GM12872 (cell line): ENCODE data around the gene KCNA10.

Experiments used
- TF ChIP-seq, protein P1 (sequence below): IDR thresholded peaks from 3 replicates; pipeline ENCODE4 v1.5.1; 2011; ENCODE audit warnings: low read depth, mild to moderate bottlenecking, low read length, moderate library complexity; ENCODE audit not compliant: insufficient read depth

Gene KCNA10

DNA sequence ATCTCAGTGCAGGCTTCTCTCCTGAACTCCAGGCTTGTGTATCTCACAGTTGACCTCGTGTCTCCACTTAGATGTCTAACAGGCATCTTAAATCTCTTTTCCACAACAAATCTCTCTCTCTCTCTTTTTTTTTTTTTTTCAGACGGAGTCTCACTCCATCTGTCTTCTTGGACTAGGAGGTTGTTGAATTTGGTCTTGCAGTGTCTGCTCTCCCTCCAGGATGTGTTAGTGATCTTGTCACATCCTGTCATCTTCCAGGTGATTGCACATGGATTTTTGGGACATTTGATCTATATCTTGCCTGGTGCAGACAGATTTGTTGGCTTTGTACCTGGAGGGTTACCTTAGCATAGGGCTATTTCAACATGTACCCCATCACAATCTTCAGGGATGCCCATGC, 26.5 kb upstream of the KCNA10 start:
- TF ChIP-seq, protein P1, sequence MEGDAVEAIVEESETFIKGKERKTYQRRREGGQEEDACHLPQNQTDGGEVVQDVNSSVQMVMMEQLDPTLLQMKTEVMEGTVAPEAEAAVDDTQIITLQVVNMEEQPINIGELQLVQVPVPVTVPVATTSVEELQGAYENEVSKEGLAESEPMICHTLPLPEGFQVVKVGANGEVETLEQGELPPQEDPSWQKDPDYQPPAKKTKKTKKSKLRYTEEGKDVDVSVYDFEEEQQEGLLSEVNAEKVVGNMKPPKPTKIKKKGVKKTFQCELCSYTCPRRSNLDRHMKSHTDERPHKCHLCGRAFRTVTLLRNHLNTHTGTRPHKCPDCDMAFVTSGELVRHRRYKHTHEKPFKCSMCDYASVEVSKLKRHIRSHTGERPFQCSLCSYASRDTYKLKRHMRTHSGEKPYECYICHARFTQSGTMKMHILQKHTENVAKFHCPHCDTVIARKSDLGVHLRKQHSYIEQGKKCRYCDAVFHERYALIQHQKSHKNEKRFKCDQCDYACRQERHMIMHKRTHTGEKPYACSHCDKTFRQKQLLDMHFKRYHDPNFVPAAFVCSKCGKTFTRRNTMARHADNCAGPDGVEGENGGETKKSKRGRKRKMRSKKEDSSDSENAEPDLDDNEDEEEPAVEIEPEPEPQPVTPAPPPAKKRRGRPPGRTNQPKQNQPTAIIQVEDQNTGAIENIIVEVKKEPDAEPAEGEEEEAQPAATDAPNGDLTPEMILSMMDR = no peak

GRCh38 chr1:110544753-110545152, 25.8 kb upstream of the KCNA10 start:
- TF ChIP-seq, protein P1 = no peak

GRCh38 chr1:110542725-110543124, 23.8 kb upstream of the KCNA10 start:
- TF ChIP-seq, protein P1 = no peak

DNA sequence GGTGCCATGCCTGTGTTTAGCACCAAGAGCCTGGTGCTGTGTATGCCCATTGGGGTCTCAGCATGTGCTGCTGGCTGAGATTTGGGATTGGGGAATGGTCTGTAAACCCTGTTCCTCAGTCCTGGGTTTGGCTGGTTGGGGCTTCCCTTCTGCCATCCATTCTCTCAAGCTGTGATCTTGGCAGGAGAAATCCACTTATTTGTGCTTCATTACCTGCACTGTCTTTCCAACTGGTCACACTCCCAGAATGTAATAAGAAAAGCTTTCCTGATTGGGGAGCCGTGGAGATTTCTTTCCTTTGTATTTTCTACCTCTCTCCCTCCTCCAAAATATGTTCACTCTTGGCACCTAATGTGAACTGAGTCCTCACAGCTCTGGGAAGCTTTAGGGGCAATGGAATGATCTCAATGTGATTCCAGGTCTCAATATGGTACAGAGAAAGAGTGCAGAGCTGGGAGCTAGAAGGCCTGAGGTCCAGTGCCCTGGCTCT, 23.0 kb upstream of the KCNA10 start:
- TF ChIP-seq, protein P1 = no peak

DNA sequence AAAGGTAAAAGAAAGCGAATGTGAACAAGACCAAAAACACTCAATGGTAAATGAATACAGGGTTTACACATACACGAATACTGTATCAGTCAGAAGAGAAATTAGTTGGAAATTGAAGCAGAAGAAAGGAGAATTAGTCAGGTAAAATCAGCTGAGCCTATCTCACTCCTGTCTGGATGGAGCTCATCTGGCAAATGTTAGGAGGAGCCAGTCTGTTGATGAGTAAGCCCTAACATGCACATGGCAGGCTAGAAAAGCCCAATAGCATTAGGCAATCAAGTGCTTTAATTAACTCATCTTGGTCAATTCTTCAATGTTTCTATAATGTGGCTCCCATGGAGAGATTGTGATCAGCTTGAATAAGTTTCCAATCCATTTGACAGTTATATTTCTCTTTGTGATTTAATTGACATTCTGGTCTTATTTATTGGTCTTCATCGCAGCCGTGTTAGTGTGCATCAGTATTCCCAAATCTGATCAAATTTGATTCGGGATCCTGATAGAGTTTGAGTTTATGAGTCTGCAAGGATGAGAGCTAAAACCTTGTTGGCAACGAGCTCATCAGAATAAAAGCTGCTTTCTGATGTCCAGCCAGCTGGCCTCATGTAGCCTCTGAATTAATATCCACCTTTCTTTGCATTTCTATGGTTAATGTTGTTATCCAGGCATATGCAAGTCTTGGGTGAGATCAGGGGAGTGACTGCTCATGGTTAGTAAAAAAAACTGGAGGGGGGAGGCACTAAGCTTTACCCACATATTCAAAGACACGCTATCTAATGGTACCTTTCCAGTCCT, 22.1 kb upstream of the KCNA10 start:
- TF ChIP-seq, protein P1 = no peak

- TF ChIP-seq, protein P1 = no peak
Observed at GRCh38 chr1:110538921-110539320, 19.9 kb upstream of the KCNA10 start.

DNA sequence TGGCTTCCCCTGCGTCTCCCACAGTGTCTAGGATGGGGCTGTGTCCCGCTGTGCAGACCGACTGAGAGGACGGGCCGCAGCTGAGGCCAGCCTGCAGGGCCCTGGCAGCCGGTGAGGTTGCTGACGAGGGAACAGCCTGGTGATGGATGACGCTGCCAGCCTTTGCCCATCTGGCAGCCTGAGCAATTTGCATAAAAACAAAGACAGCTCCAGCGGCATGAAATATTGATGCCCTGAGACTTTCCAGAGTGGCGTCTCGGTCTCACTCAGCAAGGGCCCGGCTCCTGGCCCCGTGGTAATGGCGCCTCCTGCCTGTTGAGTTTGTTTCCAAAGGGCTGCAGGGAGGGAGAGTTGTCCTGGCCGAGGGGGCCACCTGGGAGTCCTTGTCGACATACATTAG, 19.1 kb upstream of the KCNA10 start:
- TF ChIP-seq, protein P1 = no peak
